CD4-positive, alpha-beta T cell (primary cell): ENCODE measurements around the gene NOL12. TPM values are rescaled to one million over a fixed set of nuclear protein-coding genes. Genes with fewer than 3 reads are reported as not detected.

Experiments used
- ATAC-seq: fragments of 200-7000 bp; cut with Tn5 transposase; one replicate; pipeline ENCODE4 v1.10.0; 2022; ENCODE audit warnings: mild to moderate bottlenecking; ENCODE audit not compliant: poor library complexity
- CTCF ChIA-PET: fragments of 350-600 bp; sonication (Branson Sonifier 250); formaldehyde crosslinking; loops from one replicate; lab custom pipeline; 2021; ENCODE audit warnings: antibody characterized with exemption, inconsistent platforms; lab: Charles Lee
- POLR2A ChIA-PET: fragments of 350-600 bp; sonication (Branson Sonifier 250); formaldehyde crosslinking; loops from one replicate; lab custom pipeline; 2021; ENCODE audit warnings: antibody characterized with exemption, inconsistent platforms; lab: Charles Lee
- DNase-seq, 14 experiments: peaks; one replicate each; pipeline ENCODE4 v3.0.0-alpha.2; 2013 to 2020; ENCODE audit warnings: mixed read lengths in 2 of 14
- H3K27ac ChIP-seq, 2 donors: one replicate each; pipeline versions ENCODE4 v1.5.1 to v1.7.0; 2013; ENCODE audit warnings: low read length in 2 of 2, low read depth in 1 of 2, mild to moderate bottlenecking in 1 of 2
- H3K27me3 ChIP-seq, 2 experiments: 1 replicate in 1 of 2; 2 replicates in 1 of 2; pipeline versions ENCODE4 v1.6.1 to v1.7.0; 2013; ENCODE audit warnings: low read length in 2 of 2, control low read depth in 1 of 2, mild to moderate bottlenecking in 1 of 2, moderate library complexity in 1 of 2; ENCODE audit not compliant: insufficient read depth in 2 of 2, control insufficient read depth in 1 of 2
- H3K36me3 ChIP-seq: one replicate; pipeline ENCODE4 v1.6.1; 2013; ENCODE audit warnings: low read length, control low read depth; ENCODE audit not compliant: insufficient read depth
- H3K4me1 ChIP-seq: one replicate; pipeline ENCODE4 v1.6.1; 2013; ENCODE audit warnings: low read length, control low read depth; ENCODE audit not compliant: insufficient read depth
- H3K4me3 ChIP-seq: one replicate; pipeline ENCODE4 v1.5.1; 2013; ENCODE audit warnings: mild to moderate bottlenecking, low read length, moderate library complexity
- H3K9me3 ChIP-seq, 2 experiments: 1 replicate in 1 of 2; 2 replicates in 1 of 2; pipeline versions ENCODE4 v1.6.1 to v1.7.0; 2013; ENCODE audit warnings: low read length in 2 of 2, mild to moderate bottlenecking in 2 of 2, control low read depth in 1 of 2, moderate library complexity in 1 of 2; ENCODE audit not compliant: control insufficient read depth in 1 of 2, insufficient read depth in 1 of 2
- H3K27ac Mint-ChIP-seq: one replicate; pipeline ENCODE4 v1.8.0; 2020; ENCODE audit warnings: mixed read lengths
- H3K27me3 Mint-ChIP-seq: one replicate; pipeline ENCODE4 v1.8.0; 2021; ENCODE audit warnings: mixed read lengths
- H3K36me3 Mint-ChIP-seq: one replicate; pipeline ENCODE4 v1.8.0; 2021; ENCODE audit warnings: low read depth, mixed read lengths
- H3K4me1 Mint-ChIP-seq: one replicate; pipeline ENCODE4 v1.8.0; 2021; ENCODE audit warnings: low read depth, mixed read lengths
- H3K4me3 Mint-ChIP-seq: one replicate; pipeline ENCODE4 v1.8.0; 2020; ENCODE audit warnings: mild to moderate bottlenecking, mixed read lengths
- H3K9me3 Mint-ChIP-seq: one replicate; pipeline ENCODE4 v1.8.0; 2020; ENCODE audit warnings: mixed read lengths
- intact Hi-C, 2 experiments: fragments of 100-400 bp; cut with DNase I in 1 of 2; cut with micrococcal nuclease in 1 of 2; formaldehyde crosslinking; loops; one replicate each; pipeline versions ENCODE4 v1.15.1 to v1.9.0; 2023 to 2025; cut with DNase I, micrococcal nuclease
- total RNA-seq, 174 experiments: library from RNA in 2 of 174; stranded (reverse) in 2 of 174; gene quantifications; one replicate each; pipeline ENCODE4 v1.2.3 and lab custom pipeline; 2021 to 2026
- TF ChIP-seq, protein P1 (sequence below): fragments of 200-600 bp; IDR thresholded peaks from one replicate; pipeline ENCODE4 v1.8.0; 2022; ENCODE audit warnings: antibody characterized with exemption, mild to moderate bottlenecking

NOL12 gene
- total RNA-seq, 2 experiments from 2014 or later = 24.3 to 26.2 TPM

DNA sequence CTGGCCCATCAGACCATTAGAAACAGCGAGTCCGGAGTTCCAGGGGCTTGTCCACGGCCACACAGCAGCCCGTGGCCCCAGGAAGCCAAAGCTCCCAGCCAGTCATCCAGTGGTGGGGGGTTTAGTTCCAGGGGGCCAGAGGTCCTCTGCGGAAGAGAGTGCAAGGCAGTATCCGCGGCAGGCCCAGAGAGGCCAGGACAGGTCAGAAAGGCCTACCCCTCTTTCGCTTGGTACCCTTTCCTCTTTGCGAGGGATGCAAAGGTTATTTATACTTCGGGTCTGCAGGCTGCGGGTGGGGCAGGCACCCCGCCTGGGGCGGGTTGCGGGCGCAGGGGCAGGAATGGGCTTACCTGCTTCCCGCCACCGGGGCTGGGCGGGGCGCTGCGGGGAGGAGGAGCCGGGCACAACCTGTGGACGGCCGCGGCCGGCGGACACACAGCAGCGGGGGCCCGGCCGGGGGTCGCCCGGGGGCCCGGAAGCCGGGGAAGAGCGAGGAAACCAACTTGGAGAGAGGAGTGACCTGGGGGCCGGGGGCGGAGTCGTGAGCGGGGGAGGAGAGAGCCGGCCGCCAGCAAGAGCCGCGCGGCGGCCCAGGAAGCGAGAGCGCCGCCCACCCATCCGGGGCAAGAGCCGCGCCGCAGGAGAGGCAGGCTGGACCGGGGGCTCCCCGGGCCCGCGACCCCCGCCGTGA, 46.9 kb upstream of the NOL12 start, which contains the start of gene SH3BP1:
Gene SH3BP1 (plus strand): TSS at position 600 of the 691 bp plus-strand sequence. CDS start 119 bp downstream, outside the sequence.
- Histone ChIP-seq H3K9me3 (no peaks in the 10 kb centered on the region), H3K4me1 (peaks cover 89% of the 10 kb centered on the region), H3K27ac (peak within 1 kb of the TSS; percentile 73 to 77), H3K36me3 (peaks cover 30% of the 10 kb centered on the region), H3K27me3 (no peaks in the 10 kb centered on the region), H3K4me3 (peak within 1 kb of the TSS; percentile 97)
- ChIA-PET POLR2A (interaction anchor here (2.0 to 9.5 kb wide), 5 partner anchors 12 to 38 kb away, joined by 8 to 107 read pairs (median 71); partner anchors contain the start of genes GGA1 and PDXP), CTCF (interaction anchor here (7.4 kb wide), 1 partner anchor 41 kb away, joined by 171 read pairs; the partner anchor contains the start of genes LGALS1 and NOL12)
- peak within 1 kb of the TSS; percentile 94 for H3K27ac Mint-ChIP-seq
- TF ChIP-seq, protein P1, sequence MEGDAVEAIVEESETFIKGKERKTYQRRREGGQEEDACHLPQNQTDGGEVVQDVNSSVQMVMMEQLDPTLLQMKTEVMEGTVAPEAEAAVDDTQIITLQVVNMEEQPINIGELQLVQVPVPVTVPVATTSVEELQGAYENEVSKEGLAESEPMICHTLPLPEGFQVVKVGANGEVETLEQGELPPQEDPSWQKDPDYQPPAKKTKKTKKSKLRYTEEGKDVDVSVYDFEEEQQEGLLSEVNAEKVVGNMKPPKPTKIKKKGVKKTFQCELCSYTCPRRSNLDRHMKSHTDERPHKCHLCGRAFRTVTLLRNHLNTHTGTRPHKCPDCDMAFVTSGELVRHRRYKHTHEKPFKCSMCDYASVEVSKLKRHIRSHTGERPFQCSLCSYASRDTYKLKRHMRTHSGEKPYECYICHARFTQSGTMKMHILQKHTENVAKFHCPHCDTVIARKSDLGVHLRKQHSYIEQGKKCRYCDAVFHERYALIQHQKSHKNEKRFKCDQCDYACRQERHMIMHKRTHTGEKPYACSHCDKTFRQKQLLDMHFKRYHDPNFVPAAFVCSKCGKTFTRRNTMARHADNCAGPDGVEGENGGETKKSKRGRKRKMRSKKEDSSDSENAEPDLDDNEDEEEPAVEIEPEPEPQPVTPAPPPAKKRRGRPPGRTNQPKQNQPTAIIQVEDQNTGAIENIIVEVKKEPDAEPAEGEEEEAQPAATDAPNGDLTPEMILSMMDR = no peak
- H3K4me3 Mint-ChIP-seq = peak within 1 kb of the TSS; percentile 100
- H3K36me3 Mint-ChIP-seq = peaks cover 42% of the 10 kb centered on the region
- peak in 11 of 14 experiments; percentile 37 to 72 (median 53) for DNase-seq
- no peaks in the 10 kb centered on the region for H3K27me3 Mint-ChIP-seq
- H3K4me1 Mint-ChIP-seq = peaks cover 75% of the 10 kb centered on the region
- intact Hi-C loops = no loop called here
- ATAC-seq = peak; percentile 33
- no peaks in the 10 kb centered on the region for H3K9me3 Mint-ChIP-seq

DNA sequence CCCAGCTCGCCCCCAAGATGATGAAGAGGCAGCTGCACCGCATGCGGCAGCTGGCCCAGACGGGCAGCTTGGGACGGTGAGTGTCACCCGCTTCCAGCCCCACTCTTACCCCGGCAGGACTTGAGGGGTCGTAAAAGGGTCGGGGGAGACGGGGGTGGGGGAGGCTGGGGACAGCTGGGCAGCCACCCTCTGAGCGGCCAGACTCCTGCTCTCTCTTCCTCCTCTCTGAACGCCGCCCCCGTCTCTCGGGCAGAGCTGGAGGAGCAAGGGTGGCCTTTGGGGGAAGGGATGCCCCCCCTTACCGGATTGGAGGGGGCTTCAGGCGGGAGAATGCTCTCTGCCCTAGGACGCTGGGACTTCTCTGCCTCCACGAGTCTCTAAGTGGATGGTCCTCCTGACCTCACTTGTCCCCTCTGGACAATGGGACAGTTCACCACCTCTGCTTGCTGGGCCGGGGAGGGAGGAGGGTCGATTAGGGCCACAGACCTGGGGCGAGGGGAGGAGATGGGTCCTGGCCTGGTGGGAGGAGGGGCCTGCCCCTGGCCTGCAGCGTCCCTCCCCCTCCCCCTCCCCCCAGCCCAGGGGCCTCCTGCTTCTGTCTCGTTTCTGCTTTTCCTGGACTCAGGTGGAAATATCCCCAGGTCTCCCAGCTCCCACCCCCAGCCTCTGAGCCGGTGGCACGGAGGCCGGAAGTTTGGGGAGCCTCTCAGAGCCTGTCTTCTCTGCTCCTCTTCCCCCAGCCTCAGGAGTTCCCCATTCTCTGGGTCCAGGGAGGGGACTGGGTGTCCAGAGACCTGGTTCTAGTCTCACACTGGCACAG, 46.2 kb upstream of the NOL12 start:
- peaks cover 45% of the 10 kb centered on the region for H3K36me3 Mint-ChIP-seq
- ChIA-PET CTCF (interaction anchor here (7.4 kb wide), 1 partner anchor 41 kb away, joined by 171 read pairs; the partner anchor contains the start of genes LGALS1 and NOL12), POLR2A (interaction anchor here (1.1 to 9.5 kb wide), 7 partner anchors 8 to 41 kb away, joined by 3 to 107 read pairs (median 15); partner anchors contain the start of genes GGA1 and PDXP)
- Histone ChIP-seq H3K27ac (peak overlapping the region; percentile 65 to 77), H3K36me3 (peaks cover 38% of the 10 kb centered on the region), H3K4me1 (peaks cover 87% of the 10 kb centered on the region), H3K27me3 (no peaks in the 10 kb centered on the region), H3K9me3 (no peaks in the 10 kb centered on the region), H3K4me3 (peak overlapping the region; percentile 97)
- peak overlapping the region; percentile 90 for H3K27ac Mint-ChIP-seq
- peaks cover 67% of the 10 kb centered on the region for H3K4me1 Mint-ChIP-seq
- peak in 3 of 14 experiments; percentile 39 to 66 (median 64) for DNase-seq
- no peaks in the 10 kb centered on the region for H3K9me3 Mint-ChIP-seq
- peak overlapping the region; percentile 100 for H3K4me3 Mint-ChIP-seq
- ATAC-seq = peak; percentile 20
- H3K27me3 Mint-ChIP-seq = no peaks in the 10 kb centered on the region
- intact Hi-C loops = loop anchor here in 1 of 2 experiments (2.0 kb wide), 1 partner anchor 19 kb away; the partner anchor contains the start of gene PDXP
- TF ChIP-seq, protein P1 = no peak
